T-helper 9 cell (primary cell): ENCODE data around the gene MZT1.

Experiments used
- DNase-seq: peaks from one replicate; pipeline ENCODE4 v3.0.0-alpha.2; 2020

The MZT1 gene

DNA sequence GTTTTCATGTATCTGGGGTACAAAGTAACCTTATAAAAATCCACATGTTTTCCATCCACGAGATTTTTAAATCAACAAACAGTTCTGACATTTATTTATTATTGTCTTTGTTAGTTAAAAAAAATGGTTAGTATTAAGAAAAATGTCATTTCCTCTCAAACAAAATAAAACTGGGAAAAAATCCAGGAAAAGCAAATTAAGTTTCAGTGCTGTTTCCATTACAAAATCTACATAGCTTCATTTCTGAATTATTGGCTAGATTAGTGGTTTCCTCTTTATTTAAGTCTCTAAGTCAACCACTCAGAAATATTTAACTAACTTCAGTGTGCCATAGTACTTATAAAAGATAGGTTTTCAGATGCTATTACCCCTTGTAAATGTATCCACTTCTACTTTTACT is 49.1 kb downstream of the MZT1 start:
- no peak for DNase-seq

- DNase-seq: no peak
These were observed 50.0 kb downstream of the MZT1 start for GRCh38 chr13:72677431-72677830.

DNA sequence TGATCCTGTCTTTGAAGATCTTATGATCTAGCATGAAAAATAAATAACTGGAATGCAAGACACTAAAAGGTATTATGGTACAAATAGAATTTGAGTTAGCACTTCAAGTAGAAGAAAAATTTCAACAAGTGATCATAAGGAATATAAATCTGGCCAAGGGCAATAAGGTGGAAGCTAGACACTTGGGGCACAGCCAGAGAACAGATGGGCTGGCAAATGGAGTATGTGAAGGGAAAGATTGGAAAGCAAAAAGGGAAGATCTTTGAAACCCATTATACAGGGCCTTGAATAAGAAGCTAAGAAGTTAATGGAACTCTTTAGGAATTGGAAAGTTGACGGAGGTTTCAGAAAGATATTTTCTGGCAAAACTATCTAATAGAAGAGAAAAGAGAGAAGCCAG is 61.0 kb downstream of the MZT1 start:
- no peak for DNase-seq

GRCh38 chr13:72662548-72662947 is 64.9 kb downstream of the MZT1 start:
- DNase-seq: no peak
